NCI-H2107 treated with DMSO at 0.1 percent for 48 hours (cell line): ENCODE results near the gene NCAN.
"Not testable (repeated sequence)": the region's sequence is repeated elsewhere in the genome, so short reads cannot be mapped to it uniquely, and the experiment has no call there.

Experiments used
- DNase-seq: peaks from one replicate; lab custom pipeline; 2025; ENCODE audit not compliant: unreplicated experiment; lab: John Stamatoyannopoulos, UW

NCAN gene

GRCh38 chr19:19223636-19224035 is 11.9 kb downstream of the NCAN start:
- no peak for DNase-seq

- no peak for DNase-seq
Measured at GRCh38 chr19:19224150-19224851, 12.5 kb downstream of the NCAN start.

- peak; percentile 26 for DNase-seq
Measured at GRCh38 chr19:19224852-19225494, 13.2 kb downstream of the NCAN start.

DNA sequence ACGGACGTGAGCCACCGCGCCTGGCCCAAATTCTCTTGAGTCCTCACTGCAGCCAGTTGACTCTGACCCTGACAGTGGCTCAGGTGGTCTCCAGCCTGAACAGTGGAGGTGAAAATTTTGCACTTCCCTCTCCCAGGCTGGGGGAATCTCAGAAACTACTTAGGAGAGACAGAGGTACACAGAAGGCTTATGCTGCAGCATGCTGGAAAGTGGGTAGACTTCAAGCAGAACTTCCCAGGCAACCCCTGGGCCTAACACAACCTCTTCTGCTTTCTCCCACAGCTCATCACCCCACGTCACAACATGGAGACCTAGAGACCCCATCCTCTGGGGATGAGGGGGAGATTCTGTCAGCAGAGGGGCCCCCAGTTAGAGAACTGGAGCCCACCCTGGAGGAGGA is 14.4 kb downstream of the NCAN start:
- DNase-seq = no peak

GRCh38 chr19:19226663-19227062 is 14.9 kb downstream of the NCAN start:
- DNase-seq = no peak

GRCh38 chr19:19227217-19227616 is 15.5 kb downstream of the NCAN start:
- no peak for DNase-seq

DNA sequence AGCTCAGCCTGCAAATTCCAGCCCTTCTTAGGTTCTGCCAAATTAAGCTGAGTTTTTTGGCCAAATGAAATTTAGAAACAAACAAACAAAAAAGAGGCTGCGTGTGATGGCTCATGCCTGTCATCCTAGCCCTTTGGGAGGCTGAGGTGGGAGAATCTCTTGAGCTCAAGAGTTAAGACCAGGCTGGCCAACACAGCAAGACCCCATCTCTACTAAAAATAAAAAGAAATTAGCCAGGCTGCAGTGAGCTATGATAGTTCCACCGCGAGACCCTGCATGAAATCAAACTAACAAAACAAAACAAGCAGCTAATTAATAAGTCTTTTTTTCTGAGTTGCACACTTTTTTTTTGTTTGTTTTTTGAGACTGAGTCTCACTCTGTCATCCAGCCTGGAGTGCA is 17.9 kb downstream of the NCAN start:
- DNase-seq = no peak

GRCh38 chr19:19230999-19231398 is 19.2 kb downstream of the NCAN start:
- no peak for DNase-seq

DNA sequence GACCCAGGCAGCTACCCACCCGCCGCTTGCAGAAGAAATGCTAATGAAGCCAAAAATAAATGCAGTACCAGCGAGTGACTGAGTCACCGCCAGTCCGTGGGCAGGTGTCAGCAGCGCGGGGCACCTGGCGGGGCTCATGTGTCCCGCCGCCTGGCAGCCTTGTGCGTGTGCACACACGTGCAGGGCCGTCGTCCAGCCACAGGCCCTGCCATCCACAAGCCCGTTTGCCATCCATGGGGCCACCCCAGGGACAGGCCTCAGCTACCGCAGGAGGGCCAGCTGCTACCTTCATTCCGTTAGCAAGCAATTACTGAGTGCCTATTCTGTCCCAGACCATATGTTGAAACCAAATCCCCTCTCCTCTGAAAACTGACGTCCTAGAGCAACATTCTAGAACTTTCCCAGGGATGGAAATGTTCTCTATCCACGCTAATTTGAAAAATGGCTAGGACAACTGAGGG is 20.5 kb downstream of the NCAN start:
- no peak for DNase-seq

- no peak for DNase-seq
Measured at GRCh38 chr19:19234220-19234816, 22.6 kb downstream of the NCAN start.

GRCh38 chr19:19236173-19236572 is 24.4 kb downstream of the NCAN start:
- no peak for DNase-seq

DNA sequence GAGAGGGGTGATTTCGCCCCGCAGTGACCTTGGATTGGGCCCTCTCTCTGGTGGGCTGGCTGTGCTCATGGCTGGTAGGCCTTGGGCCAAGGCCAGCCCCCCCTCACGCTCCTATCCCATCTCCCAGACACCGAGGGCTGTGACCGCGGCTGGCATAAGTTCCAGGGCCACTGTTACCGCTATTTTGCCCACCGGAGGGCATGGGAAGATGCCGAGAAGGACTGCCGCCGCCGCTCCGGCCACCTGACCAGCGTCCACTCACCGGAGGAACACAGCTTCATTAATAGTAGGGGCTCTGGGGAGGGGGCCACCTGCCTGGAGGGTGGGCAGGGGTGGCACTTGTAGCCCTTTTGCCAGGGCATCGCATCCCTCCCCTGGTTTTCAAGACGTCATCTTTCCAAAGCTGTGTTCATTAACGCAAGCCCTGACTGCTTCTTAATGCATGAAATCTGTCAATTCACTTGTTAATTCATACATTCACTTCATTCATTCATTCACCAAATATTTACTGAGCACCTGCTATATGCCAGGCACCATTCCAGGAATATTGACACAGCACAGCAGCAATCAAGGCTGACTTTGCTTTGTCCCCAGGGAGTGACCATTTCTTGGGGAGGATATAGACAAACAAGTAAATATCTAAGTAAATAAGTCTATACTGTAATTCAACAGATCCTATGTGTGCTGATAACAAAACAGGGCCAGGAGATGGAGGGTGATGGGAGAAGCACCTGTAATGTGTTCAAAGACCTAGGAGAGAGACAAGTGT is 26.6 kb downstream of the NCAN start:
- DNase-seq = no peak

DNA sequence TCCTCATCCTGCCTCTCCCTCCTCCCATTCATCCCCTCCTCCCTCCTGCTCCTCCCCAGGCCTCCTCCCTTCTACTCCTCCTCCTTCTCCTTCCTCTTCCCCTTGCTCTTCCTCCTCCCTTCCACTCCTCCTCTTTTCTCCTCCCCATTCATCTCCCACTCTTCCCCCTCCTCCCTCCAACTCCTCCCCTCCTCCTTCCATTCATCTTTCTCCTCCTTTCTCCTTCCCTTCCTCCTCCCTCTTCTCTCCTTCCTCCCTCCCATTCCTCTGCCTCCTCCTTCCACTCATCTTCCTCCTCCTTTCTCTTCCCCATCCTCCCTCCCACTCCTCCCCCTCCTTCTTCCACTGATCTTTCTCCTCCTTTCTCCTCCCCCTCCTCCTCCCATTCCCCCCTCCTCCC is 27.9 kb downstream of the NCAN start:
- DNase-seq = no peak

- DNase-seq = no peak
Measured at GRCh38 chr19:19240476-19240875, 28.7 kb downstream of the NCAN start.

DNA sequence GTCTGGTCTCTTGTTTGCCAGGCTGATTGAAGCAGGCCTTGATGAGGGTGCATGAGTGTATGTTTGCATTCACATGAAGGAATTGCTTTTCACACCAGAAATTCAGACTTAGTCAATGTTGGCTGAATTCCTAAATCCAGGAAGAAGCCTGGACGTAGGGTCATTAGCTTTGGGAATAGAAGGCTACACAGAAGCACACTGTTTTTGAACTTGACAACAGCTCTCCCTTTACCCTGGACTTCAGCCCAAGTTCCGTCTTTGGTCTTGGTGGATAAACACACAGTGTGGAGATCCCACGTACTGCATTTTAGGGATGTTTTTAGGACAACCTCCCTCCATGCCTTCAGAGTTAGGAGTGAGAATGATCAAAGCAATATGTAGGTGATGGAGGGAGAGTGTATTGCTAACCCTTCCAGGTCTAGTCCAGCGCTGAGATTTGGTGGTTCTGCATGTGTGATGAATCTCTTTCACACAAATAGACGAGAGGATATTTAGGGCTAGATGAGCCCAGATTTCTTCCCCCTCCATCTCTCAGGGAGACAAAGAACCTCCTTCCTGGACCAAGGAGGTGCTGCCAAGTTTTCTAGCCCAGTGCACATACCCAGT is 38.5 kb downstream of the NCAN start:
- DNase-seq = no peak

GRCh38 chr19:19253409-19253808 is 41.7 kb downstream of the NCAN start:
- DNase-seq = not testable (repeated sequence)

DNA sequence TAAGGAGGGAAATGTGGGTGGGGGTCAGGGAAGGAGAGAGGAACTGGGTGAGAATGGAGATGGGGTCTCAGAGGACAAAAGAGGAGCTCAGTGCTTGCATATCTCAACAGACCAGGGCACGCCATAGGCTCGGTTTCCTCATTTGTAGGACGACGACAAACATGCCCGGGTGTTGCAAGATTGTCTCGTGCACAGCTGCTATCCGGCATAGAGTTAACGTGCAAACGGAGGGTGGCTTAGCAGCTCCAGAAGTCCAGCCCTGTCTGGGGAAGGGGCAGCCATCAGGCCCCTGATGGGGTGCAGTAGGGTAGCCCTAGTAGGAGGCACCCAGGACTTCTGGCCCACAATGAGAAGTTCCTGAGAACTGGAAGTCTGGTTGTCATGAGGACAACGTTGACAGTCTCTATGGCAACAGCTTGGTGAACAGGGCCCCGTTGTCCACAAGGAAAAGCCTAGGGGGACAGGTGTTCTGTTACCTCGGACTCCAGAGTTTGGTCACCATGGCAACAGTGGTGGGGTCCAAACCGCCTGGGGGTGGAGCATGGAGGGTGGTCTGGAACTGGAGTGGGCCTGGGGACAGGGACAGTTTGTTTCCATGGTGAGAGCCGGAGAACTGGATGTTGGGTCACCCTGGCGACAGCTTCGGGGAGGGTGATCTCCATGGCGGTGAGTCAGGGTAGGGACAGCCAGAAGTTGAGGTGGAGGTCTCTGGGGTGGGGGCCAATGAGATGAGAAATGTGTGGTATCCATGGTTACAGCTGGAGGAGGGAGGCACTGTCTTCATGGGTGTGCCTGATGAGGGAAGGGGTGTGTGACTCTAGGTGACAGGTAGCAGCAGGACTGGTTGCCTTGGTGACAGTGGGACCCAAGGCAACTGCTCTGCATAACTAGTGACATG is 44.6 kb downstream of the NCAN start:
- no peak for DNase-seq

GRCh38 chr19:19257137-19257536 is 45.4 kb downstream of the NCAN start:
- DNase-seq = no peak

- DNase-seq = no peak
Measured at GRCh38 chr19:19257836-19258588, 46.3 kb downstream of the NCAN start.
